Caco-2 (cell line): Measurements from ENCODE around the gene SOS1. TPM values are rescaled to one million over a fixed set of nuclear protein-coding genes. Genes with fewer than 3 reads are reported as not detected.
"Not testable (repeated sequence)": the region's sequence is repeated elsewhere in the genome, so short reads cannot be mapped to it uniquely, and the experiment has no call there.

Experiments used
- BruUV-seq: library from RNA; stranded (reverse); fragments of 400-500 nt; replicated peaks from 2 replicates; lab custom pipeline; 2021; lab: Mats Ljungman, UMichigan
- CTCF ChIA-PET: fragments of 300-600 bp; sonication (Branson Sonifier 250); formaldehyde crosslinking; loops from one replicate; lab custom pipeline; 2022; ENCODE audit warnings: antibody characterized with exemption; lab: Charles Lee
- POLR2A ChIA-PET: fragments of 300-600 bp; sonication (Branson Sonifier 250); formaldehyde crosslinking; loops from one replicate; lab custom pipeline; 2022; ENCODE audit warnings: antibody characterized with exemption; lab: Charles Lee
- DNase-seq, 2 experiments: peaks; one replicate each; pipeline versions ENCODE4 v3.0.0 to v3.0.0-alpha.2; 2020 to 2022
- H3K27me3 ChIP-seq: replicated peaks from 2 replicates; pipeline ENCODE4 v1.6.0; 2011; ENCODE audit warnings: low read length; ENCODE audit not compliant: control insufficient read depth, insufficient read depth
- H3K36me3 ChIP-seq: 2 replicates; pipeline ENCODE4 v1.5.1; 2011; ENCODE audit warnings: low read length; ENCODE audit not compliant: control insufficient read depth, insufficient read depth
- H3K4me1 ChIP-seq: fragments of 250-450 bp; sonication (Bioruptor Pico); 2 replicates; pipeline ENCODE4 v1.5.1; 2020; ENCODE audit warnings: mild to moderate bottlenecking
- H3K4me3 ChIP-seq: 2 replicates; pipeline ENCODE4 v1.5.1; 2011; ENCODE audit warnings: low read depth, mild to moderate bottlenecking, control low read depth, low read length
- H3K9me3 ChIP-seq: fragments of 250-450 bp; sonication (Bioruptor Pico); 2 replicates; pipeline ENCODE4 v1.5.1; 2020; ENCODE audit warnings: mild to moderate bottlenecking, moderate library complexity
- H3K27ac Mint-ChIP-seq: one replicate; pipeline ENCODE4 v1.8.0; 2022; ENCODE audit warnings: mixed read lengths; ENCODE audit not compliant: unreplicated experiment
- H3K27me3 Mint-ChIP-seq: one replicate; pipeline ENCODE4 v1.8.0; 2022; ENCODE audit warnings: mixed read lengths; ENCODE audit not compliant: insufficient read depth, unreplicated experiment
- H3K36me3 Mint-ChIP-seq: one replicate; pipeline ENCODE4 v1.8.0; 2022; ENCODE audit warnings: mild to moderate bottlenecking, mixed read lengths; ENCODE audit not compliant: insufficient read depth, unreplicated experiment
- H3K4me1 Mint-ChIP-seq: one replicate; pipeline ENCODE4 v1.8.0; 2022; ENCODE audit warnings: low read depth, mixed read lengths; ENCODE audit not compliant: unreplicated experiment
- H3K4me3 Mint-ChIP-seq: one replicate; pipeline ENCODE4 v1.8.0; 2022; ENCODE audit warnings: mild to moderate bottlenecking, moderate library complexity, mixed read lengths; ENCODE audit not compliant: unreplicated experiment
- H3K9me3 Mint-ChIP-seq: one replicate; pipeline ENCODE4 v1.8.0; 2022; ENCODE audit warnings: mixed read lengths; ENCODE audit not compliant: unreplicated experiment
- intact Hi-C: fragments of 100-400 bp; cut with micrococcal nuclease; formaldehyde crosslinking; loops from one replicate; pipeline ENCODE4 v1.10.0; 2022; ENCODE audit not compliant: unreplicated experiment
- total RNA-seq: library from RNA; stranded (reverse); gene quantifications from 2 replicates; pipeline ENCODE4 v1.2.3, GENCODE V29; 2022
- TF ChIP-seq, protein P1 (sequence below), 2 experiments: fragments of 200-600 bp in 1 of 2; IDR thresholded peaks; 1 replicate in 1 of 2; 2 replicates in 1 of 2; pipeline versions ENCODE4 v1.5.1 to v1.8.0; 2011 to 2022; ENCODE audit warnings: antibody characterized with exemption in 1 of 2, control low read depth in 1 of 2, inconsistent platforms in 1 of 2, low read depth in 1 of 2, low read length in 1 of 2, mild to moderate bottlenecking in 1 of 2, moderate library complexity in 1 of 2; ENCODE audit not compliant: insufficient read depth in 1 of 2, severe bottlenecking in 1 of 2, unreplicated experiment in 1 of 2

Gene SOS1
- total RNA-seq, 1 experiment from 2014 or later = 49.7 TPM

DNA sequence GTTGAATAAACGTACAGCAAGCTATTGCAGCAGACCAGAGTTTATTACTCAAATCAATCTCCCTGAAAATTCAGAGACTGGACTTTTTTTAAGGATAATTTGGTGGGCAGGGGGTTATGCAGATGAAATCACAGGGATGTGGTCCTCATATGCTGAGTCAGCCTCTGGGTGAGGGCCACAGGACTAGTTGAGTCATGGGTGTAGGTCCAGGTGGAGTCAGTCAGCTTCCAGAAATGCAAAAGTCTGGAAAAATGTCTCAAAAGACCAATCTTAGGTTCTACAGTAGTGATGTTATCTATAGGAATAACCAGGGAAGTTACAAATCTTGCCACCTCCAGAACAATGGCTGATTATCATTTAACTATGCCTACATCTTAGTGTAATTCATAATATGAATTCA is 180.1 kb downstream of the SOS1 start:
- H3K36me3 Mint-ChIP-seq = no peaks in the 10 kb centered on the region

DNA sequence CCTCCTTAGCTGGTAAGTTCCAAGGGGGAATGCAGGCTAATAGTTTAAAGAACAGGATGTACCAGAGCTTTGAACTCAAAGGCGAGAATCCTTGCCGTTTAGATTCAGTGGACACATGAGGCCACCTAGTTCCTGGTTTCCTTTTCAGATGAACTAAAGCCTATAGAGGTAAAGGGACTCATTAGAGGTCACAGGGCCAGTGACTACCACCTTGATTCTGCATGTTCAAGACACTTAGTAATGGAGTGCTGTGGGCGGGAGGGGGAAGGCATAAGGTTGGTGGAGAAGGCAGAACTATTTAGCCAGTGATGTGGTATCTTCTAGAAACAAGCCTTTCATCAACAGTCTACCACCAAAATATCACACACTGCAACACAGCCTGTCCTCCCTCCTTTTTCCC is 183.3 kb downstream of the SOS1 start:
- Histone ChIP-seq H3K9me3 (no peaks in the 10 kb centered on the region; the same call in 1 of the 2 replicates), H3K27me3 (no peaks in the 10 kb centered on the region; the same call in 1 of the 2 replicates), H3K4me3 (no peak overlapping the region), H3K4me1 (peaks cover 10% of the 10 kb centered on the region), H3K36me3 (no peaks in the 10 kb centered on the region)
- intact Hi-C loops = no loop called here
- POLR2A ChIA-PET = interaction anchor here (0.5 kb wide), 1 partner anchor 171 kb away, joined by 10 read pairs; no protein-coding TSS in a partner anchor
- Mint-ChIP-seq H3K36me3 (no peaks in the 10 kb centered on the region), H3K4me1 (peaks cover 11% of the 10 kb centered on the region), H3K9me3 (no peaks in the 10 kb centered on the region), H3K4me3 (no peak overlapping the region), H3K27ac (no peak overlapping the region), H3K27me3 (no peaks in the 10 kb centered on the region)
- TF ChIP-seq, protein P1, sequence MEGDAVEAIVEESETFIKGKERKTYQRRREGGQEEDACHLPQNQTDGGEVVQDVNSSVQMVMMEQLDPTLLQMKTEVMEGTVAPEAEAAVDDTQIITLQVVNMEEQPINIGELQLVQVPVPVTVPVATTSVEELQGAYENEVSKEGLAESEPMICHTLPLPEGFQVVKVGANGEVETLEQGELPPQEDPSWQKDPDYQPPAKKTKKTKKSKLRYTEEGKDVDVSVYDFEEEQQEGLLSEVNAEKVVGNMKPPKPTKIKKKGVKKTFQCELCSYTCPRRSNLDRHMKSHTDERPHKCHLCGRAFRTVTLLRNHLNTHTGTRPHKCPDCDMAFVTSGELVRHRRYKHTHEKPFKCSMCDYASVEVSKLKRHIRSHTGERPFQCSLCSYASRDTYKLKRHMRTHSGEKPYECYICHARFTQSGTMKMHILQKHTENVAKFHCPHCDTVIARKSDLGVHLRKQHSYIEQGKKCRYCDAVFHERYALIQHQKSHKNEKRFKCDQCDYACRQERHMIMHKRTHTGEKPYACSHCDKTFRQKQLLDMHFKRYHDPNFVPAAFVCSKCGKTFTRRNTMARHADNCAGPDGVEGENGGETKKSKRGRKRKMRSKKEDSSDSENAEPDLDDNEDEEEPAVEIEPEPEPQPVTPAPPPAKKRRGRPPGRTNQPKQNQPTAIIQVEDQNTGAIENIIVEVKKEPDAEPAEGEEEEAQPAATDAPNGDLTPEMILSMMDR (IDR thresholded peaks at IDR 0.05; ENCODE audit: insufficient read depth in 1 of 2, low read depth in 1 of 2, low read length in 1 of 2, severe bottlenecking in 1 of 2, unreplicated experiment in 1 of 2) = no peak
- no TSS peak for BruUV-seq
- DNase-seq = no peak
- CTCF ChIA-PET = interaction anchor here (0.7 kb wide), 1 partner anchor 10 kb away, joined by 3 read pairs; no protein-coding TSS in a partner anchor

More for the DNA sequence above, 180.1 kb downstream of the SOS1 start:
- Histone ChIP-seq H3K27me3 (no peaks in the 10 kb centered on the region), H3K9me3 (no peaks in the 10 kb centered on the region; the same call in 1 of the 2 replicates), H3K36me3 (no peaks in the 10 kb centered on the region), H3K4me1 (peaks cover 16% of the 10 kb centered on the region), H3K4me3 (no peak overlapping the region)
- BruUV-seq = no TSS peak
- Mint-ChIP-seq H3K27ac (no peak overlapping the region), H3K9me3 (no peaks in the 10 kb centered on the region), H3K4me3 (no peak overlapping the region), H3K27me3 (no peaks in the 10 kb centered on the region), H3K4me1 (peaks cover 22% of the 10 kb centered on the region)
- intact Hi-C loops = loop anchor here (10.0 kb wide), 1 partner anchor 184 kb away; the partner anchor contains the start of gene SOS1
- no peak for DNase-seq
- POLR2A ChIA-PET = no interaction called here
- TF ChIP-seq, protein P1 (IDR thresholded peaks at IDR 0.05; ENCODE audit: insufficient read depth in 1 of 2, low read depth in 1 of 2, low read length in 1 of 2, severe bottlenecking in 1 of 2, unreplicated experiment in 1 of 2) = no peak
- CTCF ChIA-PET = no interaction called here

DNA sequence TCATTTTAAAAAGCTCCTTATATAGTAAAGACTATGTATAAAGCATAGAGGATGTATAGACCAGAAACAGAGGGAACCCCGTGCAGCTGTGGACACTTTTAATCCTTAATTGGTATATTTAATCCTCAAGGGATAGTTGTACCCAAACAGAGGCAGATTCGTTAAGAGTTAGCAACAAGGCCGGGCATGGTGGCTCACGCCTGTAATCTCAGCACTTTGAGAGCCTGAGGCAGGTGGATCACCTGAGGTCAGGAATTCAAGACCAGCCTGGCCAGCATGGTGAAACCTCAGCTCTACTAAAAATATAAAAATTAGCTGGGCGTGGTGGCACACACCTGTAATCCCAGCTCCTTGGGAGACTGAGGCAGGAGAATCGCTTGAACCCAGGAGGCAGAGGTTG is 184.3 kb downstream of the SOS1 start:
- BruUV-seq, H3K4me3 ChIP-seq, H3K4me3 Mint-ChIP-seq, H3K36me3 ChIP-seq, DNase-seq, H3K9me3 Mint-ChIP-seq, intact Hi-C loops, POLR2A ChIA-PET, H3K27ac Mint-ChIP-seq, H3K27me3 Mint-ChIP-seq, H3K27me3 ChIP-seq, H3K9me3 ChIP-seq, CTCF ChIA-PET, H3K36me3 Mint-ChIP-seq: not testable (repeated sequence)
- H3K4me1 ChIP-seq = peaks cover 15% of the 10 kb centered on the region
- H3K4me1 Mint-ChIP-seq = peaks cover 12% of the 10 kb centered on the region
